ENCODE data around the gene DMXL1.

Gene DMXL1, protein sequence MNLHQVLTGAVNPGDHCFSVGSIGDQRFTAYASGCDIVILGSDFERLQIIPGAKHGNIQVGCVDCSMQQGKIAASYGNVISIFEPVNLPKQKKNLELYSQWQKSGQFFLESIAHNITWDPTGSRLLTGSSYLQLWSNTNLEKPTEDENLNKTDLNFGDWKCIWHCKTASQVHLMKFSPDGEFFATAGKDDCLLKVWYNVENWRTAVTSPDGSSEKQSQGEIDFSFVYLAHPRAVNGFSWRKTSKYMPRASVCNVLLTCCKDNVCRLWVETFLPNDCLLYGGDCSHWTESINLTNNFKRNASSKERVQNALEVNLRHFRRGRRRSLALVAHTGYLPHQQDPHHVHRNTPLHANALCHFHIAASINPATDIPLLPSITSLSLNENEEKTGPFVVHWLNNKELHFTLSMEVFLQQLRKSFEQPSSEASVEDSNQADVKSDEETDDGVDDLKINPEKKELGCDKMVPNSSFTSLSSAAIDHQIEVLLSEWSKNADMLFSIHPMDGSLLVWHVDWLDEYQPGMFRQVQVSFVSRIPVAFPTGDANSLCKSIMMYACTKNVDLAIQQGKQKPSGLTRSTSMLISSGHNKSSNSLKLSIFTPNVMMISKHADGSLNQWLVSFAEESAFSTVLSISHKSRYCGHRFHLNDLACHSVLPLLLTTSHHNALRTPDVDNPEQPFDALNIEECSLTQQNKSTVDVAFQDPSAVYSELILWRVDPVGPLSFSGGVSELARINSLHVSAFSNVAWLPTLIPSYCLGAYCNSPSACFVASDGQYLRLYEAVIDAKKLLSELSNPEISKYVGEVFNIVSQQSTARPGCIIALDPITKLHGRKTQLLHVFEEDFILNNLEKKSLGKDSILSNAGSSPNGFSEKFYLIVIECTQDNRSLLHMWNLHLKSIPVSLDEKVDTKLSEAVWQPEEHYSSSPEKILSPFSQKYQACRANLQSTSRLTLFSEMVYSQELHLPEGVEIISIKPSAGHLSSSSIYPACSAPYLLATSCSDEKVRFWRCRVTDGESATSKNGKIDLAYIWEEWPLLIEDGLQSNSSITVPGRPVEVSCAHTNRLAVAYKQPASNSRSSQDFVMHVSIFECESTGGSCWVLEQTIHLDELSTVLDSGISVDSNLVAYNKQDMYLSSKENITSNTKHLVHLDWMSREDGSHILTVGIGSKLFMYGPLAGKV (N-terminal part only)

DNA sequence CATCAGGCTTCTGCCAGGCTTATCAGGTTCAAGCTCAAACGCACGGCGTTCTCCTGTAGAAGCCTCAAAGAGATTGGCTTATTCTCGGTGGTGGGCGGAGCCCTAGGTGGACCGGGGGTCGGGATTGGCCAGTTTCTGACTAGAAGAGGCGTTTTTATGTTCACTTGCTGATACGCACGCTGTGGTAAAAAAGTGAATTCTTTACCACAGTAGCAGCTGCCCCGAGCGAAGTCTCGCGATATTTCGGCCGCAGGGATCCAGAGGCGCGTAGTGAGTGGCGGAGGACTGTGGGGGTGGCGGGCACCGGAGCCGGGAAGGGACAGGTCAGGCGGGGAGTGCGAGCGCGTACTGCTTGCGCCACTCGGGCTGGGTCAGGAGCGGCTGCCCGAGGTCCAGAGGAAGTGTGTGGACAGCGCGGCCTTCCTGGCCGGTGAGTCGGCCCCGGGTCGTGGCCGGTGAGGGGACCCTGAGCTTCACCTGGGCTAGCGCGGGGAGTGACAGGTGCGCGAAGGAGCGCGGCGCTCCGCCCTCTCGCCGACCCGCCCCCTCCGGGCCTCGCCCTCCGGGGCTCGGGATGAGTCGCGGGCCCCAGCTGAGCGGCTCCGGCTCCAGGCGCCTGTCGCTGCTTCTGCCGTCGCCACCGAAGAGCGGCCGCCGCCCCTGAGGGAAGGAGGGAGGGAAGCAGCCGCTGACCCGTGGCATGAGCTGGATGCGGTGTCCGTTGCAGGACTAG, at the start of gene DMXL1:
TSS of gene DMXL1 (plus strand) at position 260 of the 733 bp plus-strand sequence. CDS start 483 bp downstream, outside the sequence.
- peak; percentile 96 for DNase-seq

DNA sequence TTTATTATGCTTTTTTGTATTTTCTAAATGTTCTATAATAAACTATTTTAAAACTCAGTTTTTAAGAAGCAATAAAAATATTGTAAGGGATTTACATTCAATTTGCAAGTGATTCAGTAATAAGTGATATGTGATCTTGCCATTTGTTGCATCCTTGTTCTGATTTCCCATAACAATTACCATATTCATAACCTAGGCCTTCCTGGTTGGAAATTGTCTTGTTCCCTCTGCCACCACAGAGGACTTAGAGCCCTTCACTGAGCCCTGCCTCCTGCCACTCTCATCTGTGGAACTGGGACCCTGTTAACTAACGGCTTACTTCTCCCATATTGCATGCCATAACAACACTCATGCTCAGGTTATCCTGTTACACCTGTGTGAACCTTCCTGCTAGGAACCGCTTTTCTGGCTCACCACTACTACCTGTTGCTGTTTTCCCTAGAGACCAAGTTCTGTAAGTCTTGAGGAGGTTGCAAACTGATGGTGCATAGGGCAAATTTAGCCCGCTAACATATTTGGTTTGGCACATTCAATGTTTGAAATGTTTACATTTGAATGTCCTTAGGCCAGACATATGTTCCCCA, 49.6 kb upstream of the DMXL1 start:
- DNase-seq, result no peak

DNA sequence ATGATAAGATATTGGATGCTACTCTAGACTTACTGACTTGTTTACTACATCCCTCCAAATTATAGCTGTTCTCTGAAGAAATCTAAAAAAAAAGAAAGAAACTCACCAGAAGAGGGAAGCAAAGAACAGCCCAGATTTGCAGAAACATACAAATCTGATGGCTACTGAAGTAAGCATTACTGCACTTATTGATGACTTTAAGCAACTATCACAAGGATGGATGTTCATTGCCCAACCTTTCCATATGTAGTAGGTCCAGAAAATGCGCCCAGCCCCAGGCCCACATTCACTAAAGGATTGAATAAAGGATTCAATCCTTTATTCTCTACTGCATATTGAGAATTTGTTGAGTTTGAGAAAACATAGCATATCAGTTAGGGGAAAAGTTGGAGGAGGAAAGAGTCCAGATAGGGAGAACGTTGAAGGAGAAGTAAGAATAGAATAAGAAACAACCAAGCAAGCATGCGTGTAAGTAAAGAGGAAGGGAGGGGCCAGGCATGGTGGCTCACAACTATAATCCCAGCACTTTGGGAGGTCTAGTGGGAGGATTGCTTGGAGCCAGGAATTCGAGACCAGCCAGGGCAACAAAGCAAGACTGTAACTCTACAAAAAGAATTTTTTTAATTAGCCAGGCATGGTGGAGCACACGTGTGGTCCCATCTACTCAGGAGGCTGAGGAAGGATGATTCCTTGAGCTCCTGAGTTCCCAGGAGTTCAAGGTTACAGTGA, 48.7 kb upstream of the DMXL1 start:
- DNase-seq, result peak in 1 of 2 experiments; percentile 15

DNA sequence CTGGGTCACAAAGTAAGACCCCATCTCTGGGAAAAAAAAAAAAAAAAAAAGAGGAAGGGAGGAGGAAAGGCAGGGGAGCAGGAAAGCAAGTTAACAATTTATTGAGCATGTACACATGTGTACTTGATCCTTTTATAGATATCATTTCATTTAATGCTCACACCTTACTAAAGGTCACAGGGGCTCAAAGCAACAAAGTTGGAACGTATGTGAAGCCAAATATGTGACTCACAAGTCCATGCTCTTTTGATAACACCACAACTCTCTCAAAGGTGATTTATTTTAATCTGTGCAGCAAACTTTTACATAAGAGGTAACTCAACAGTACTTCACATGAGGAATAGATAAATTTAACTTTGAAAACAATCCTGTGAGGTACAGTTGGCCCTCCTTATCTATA, 48.1 kb upstream of the DMXL1 start:
- no peak for DNase-seq

DNA sequence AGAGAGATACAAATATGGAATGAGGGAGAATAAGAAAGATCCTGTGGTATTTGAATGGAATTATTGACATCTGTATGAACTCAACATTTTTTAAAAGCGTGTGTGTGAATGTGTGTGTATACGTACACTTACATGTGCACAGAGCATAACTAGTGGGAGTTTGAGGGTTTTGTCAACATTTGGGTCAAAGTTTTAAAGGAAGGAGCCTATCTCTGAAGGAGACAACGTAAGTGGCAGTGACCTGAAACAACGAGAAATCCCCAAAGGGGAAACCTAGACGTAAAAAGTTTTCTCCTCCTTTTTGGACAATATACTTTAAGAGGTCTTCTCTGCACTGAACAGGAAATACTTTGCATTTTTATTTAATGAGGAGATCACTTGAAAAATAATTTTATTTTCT, 42.3 kb upstream of the DMXL1 start:
- DNase-seq, result no peak

DNA sequence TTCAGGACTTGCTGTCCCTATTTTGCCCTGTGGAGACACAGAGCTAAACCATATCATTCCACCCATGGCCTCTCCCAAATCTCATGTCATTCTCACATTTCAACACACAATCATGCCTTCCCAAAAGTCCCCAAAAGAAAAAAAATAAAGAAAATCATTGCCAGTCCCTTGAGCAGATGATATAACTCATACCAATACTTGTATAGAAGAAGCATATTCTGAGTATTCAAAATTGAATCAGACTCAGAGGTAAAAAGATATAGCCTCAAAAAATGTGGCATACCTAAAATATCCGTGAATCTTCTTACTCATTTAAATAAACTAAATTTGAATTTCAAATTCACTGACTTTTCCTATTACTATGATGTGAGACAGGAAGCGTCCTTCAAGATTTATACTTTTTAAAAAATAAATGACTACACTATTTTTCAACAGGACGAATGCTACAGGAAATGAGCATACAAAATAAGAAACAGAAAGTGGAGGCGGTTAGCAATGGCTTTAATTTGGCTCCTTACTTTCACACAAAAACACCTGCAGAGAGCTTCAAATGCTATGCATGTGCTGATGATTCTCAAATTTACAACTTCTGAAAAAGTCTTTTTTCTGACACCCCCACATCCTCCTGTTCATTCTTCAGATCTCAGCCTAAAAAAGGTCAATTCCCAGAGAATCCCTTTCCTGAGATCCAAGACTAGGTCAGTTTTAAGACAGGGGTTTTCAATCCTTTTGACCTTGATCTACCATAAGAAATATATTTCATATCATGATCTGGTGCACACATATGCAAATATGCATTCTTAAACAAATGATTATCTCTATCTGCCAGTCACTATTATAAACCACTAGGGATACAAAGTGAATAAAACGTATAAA, 39.6 kb upstream of the DMXL1 start:
- DNase-seq, result peak in 1 of 2 experiments; percentile 8

DNA sequence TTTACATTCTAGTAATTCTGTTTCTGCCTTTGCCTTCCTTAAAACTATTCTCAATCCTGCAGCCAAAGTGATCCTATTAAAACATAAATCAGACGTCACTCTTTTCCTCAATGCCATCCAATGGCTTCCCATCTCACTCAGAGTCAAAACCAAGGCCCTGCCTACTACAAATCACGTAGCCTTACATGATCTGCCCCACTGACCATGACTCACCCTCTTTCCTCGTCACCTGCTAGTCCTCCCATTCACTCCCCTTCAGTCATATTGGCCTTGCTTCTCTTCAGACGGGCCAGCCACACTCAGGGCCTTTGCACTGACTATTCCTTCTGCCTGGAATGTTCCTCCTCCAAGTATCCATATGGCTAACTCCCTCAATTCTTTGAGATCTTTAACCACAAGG, 39.0 kb upstream of the DMXL1 start:
- peak in 1 of 2 experiments; percentile 13 for DNase-seq

DNA sequence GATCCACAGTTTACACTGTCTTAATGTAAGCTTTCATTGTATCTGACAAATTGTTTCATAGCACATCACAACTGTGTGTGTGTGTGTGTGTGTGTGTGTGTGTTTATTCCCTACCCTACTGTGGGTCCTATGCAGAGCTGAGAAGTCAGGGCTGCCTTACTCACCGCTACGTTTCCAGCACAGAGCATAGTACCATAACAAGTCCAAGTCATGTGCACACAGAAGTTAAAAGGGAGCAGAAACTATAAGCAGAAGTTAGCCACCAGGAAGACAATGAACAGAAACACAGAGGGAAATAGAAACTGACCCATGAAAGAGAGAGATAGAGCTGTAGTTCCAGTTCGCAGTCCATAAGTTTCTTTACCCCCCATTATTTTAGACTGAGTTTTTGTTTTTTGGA, 38.2 kb upstream of the DMXL1 start:
- DNase-seq, result no peak

DNA sequence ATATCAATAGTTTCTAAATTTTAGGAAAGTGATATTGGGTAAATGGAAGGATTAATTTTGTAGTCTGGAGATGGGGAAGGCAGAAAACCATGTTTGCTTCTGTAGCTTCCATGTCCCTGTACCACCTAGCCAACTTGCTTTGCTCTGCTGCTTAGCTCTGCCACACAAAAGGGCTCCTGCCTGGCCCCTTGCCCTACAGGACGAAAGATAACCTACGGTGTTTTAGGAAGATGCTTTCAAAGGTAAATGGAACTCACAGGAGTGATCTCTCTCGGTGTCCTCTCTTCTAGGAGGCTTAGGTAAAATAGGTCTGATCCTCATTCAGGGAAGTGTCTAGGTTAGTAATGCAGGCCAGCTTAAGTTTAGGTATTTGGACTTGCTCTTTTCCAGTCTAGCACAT, 37.8 kb upstream of the DMXL1 start:
- DNase-seq, result no peak

DNA sequence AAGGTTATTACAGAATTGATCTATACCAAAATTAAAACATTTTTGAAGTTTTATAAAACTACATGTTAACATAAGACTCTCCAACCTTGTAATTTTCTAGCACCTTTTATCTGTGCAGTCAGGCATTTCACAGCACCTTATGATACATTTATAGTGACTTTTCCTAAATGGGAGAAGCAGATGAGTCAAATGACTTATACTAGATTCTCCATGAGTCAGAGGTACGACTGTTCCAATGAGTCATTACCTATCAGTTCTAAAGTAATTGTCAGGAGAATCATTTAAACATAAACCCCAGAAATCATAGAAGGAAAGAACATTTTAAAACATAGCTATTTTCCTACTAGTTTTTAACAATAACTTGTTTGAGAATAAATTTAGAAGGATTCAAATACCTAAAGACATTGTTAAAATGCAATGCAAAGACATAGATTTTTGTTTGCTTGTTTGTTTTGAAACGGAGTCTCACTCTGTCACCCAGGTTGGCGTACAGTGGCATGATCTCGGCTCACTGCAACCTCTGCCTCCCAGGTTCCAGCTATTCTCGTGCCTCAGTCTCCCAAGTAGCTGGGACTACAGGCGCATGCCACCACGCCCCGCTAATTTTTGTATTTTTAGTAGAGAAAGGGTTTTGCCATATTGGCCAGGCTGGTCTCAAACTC, 34.7 kb upstream of the DMXL1 start:
- no peak for DNase-seq

DNA sequence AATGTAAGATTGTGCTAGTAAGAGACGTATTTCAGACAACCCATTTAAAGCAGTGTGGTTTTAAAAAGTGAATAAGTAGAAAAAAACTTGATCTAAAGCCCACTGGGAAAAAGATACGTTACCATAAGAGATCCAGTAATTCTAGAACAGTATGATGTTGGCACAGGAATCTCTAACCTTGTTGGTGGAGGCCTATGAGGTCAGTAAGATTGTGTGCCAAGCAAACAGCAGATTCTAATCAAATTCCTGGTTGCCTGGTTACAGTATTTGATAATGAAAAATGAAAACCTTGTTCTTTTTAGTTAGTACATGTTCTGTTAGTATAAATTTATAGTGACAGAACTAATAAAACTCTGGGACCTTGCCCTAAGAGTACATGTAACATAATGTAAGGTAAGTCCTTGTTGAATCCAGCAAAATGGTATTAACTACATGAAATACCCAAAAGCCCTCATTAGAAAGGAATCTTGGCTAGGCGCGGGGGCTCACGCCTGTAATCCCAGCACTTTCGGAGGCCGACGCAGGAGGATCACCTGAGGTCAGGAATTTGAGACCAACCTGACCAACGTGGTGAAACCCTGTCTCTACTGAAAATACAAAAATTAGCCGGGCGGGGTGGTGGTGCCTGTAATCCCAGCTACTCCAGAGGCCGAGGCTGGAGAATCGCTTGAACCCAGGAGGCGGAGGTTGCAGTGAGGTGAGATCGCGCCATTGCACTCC, 33.2 kb upstream of the DMXL1 start:
- no peak for DNase-seq

DNA sequence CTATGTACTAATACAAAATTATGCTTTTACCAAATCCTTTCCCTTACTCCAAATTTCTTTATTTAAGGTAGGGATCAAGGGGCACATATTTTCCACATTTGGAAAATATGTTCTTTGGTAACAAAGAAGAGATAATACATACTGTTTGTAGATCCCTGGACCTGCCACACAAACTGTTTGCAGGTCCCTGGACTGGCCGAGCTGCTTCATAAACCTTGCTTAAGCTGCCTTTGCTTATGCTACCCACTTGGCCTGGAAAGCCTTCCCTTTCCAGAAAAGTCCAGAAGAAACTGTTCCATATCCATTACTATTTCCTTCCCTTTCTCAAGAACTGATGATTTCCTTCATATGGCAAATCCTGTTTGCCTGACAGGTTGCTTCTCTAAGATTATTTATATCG, 22.6 kb upstream of the DMXL1 start:
- no peak for DNase-seq

DNA sequence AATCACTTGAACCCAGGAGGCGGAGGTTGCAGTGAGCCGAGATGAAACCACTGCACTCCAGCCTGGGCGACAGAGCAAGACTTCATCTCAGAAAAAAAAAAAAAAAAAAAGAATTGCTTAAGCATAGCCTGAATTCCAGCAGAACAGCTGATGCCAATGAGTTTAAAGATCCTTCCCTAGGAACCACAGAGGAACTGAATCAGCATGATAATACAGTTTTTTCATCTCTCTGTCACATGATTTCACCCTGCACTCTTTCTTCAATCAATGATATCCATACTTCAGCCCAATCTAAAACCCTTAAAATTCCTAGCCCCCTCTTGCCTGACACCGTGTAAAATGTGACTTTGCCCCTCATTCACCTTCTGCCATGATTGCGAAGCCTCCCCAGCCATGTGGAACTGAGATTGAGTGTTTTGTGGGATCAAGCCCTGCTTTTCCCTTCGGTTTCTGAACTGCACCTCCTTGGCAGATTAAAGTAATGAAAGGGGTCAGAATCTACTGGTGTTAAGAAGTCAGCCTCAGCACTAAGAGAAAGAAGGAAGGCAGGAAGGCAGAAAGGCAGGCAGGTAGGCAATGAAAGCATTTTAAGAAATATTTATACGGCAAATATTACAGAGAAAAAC, 20.9 kb upstream of the DMXL1 start:
- no peak for DNase-seq

DNA sequence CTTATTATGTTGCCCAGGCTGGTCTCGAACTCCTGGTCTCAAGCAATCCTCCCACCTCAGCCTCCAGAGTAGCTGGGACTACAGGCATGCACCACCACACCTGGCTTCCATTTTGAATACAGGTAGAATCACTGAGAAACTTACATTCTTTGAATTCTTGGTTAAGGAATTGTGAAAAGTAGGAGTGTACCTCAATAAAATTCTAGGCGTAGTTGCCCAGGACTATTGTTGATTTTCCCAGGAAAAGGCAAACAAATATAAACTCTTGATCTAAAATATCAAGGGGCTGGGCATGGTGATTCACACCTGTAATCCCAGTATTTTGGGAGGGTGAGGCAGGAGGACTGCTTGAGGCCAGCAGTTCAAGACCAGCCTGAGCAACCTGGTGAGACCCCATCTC, 16.8 kb upstream of the DMXL1 start:
- DNase-seq, result no peak

DNA sequence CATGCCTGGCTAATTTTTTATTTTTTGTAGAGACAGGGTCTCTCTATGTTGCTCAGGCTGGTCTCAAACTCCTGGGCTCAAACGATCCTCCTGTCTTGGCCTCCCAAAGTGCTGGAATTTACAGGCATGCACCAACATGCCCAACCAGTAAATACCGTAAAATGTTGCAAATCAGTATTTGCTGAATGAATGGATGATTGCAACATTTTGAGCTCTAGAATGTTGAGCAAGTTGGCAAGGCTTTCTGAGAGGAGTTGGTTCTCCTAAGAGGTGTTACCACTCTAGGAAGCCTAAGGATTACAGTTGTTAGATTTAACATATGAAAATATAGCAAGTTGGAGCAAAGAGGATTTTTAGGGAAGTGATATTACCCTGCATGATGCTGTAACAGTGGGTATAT, 15.6 kb upstream of the DMXL1 start:
- DNase-seq, result no peak

DNA sequence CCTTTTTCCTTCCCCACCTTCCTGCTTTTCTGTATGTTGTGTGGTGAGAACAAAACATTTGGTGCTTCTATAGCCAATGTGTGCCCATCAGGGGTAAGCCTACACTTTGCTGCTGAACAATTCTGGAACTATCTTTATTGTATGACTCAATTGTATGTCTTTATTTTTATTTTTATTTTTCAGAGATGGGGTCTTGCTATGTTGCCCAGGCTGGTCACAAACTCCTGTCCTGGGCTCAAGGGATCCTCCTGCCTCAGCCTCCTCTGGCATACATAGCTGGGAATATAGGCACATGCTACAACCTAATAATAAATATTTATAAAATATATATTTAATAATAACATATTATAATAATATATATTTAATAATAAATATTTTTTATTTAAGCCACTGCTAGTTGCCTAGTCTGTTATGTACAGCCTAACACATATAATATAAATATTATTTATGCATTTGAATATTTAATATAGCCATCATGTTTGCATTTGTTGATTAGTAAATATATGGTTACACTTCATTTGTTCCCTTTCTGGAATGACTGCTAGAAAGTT, 11.8 kb upstream of the DMXL1 start:
- no peak for DNase-seq

DNA sequence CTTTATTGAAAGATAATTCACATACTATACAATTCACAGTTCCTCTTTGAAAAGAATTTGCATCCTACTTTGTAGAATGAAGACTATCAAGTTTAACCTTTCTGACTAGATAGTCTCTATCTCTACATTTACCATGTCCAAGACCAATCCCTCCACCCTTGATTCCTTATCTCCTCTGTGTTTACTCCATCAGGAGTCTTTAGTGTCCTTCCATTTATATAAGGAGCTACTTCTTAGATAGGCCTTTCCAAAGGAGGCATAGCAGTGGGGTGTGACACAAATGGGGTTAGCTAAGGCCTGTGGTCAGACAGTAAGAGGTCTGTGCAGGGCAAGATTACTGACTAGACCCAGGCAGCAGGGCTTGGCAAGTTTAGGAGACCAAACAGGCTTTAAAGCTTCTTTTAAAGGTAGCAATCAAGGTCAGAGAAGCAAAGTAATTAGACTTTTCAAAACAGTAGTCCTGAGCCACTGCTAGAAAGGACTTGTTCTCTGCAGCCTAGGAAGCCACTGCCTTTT, 11.1 kb upstream of the DMXL1 start:
- DNase-seq, result no peak
